K562 (cell line): ENCODE data around the gene LDLRAD3. TPM values are rescaled to one million over a fixed set of nuclear protein-coding genes. Genes with fewer than 3 reads are reported as not detected.
A peak's percentile ranks its signal among the peaks of the same experiment; 100 is the strongest.

Source experiments
- ATAC-seq: fragments of 200-7000 bp; cut with Tn5 transposase; 3 replicates; pipeline ENCODE4 v1.9.1; 2020; ENCODE audit warnings: moderate library complexity
- BruUV-seq: library from RNA; stranded (reverse); fragments of 400-500 nt; replicated peaks from 2 replicates; lab custom pipeline; 2021; lab: Mats Ljungman, UMichigan
- CTCF ChIA-PET: fragments of 300-600 bp; formaldehyde crosslinking; extraction: SDS; loops from one replicate; lab custom pipeline; 2021; ENCODE audit warnings: low intra/inter-chr PET ratio; lab: Yijun Ruan, JAX
- POLR2A ChIA-PET: fragments of 300-600, 350-650 bp; sonication (Branson Sonifier 250); formaldehyde crosslinking; extraction: SDS; loops from one replicate; lab custom pipeline; 2021; ENCODE audit warnings: antibody characterized with exemption, inconsistent platforms; lab: Yijun Ruan, JAX
- DNase-seq, 4 experiments: peaks; one replicate each; pipeline versions ENCODE4 v3.0.0 to v3.0.0-alpha.2; 2011 to 2018; ENCODE audit warnings: low spot score in 3 of 4, mixed read lengths in 3 of 4; ENCODE audit errors: extremely low read depth in 1 of 4
- FAIRE-seq: peaks from 2 replicates; lab custom pipeline; 2011; peaks lifted over from hg19 to GRCh38; lab: Jason Lieb, UNC
- H2AFZ ChIP-seq: 2 replicates; pipeline ENCODE4 v1.6.0; 2011; ENCODE audit warnings: low read depth, low read length, control low read depth, inconsistent platforms
- H3K27ac ChIP-seq: fragments of 200-600 bp; 3 replicates; pipeline ENCODE4 v1.8.0; 2011; ENCODE audit warnings: low read depth, mild to moderate bottlenecking, control low read depth, inconsistent platforms, low read length, moderate library complexity, mixed read lengths; ENCODE audit errors: extremely low read depth
- H3K27me3 ChIP-seq, 2 experiments: fragments of 300-600 bp in 1 of 2; 2 replicates in 1 of 2; 3 replicates in 1 of 2; pipeline versions ENCODE4 v1.6.0 to v1.8.0; 2011; ENCODE audit warnings: inconsistent platforms in 2 of 2, low read length in 2 of 2, mild to moderate bottlenecking in 1 of 2, mixed read lengths in 1 of 2, moderate library complexity in 1 of 2; ENCODE audit not compliant: control insufficient read depth in 2 of 2, insufficient read depth in 2 of 2
- H3K36me3 ChIP-seq: fragments of 300-600 bp; 3 replicates; pipeline ENCODE4 v1.8.0; 2011; ENCODE audit warnings: mild to moderate bottlenecking, low read length, inconsistent platforms; ENCODE audit not compliant: control insufficient read depth, insufficient read depth
- H3K4me1 ChIP-seq, 2 experiments: fragments of 200-600 bp in 1 of 2; replicated peaks in 1 of 2; 2 replicates in 1 of 2; 3 replicates in 1 of 2; pipeline versions ENCODE4 v1.5.1 to v1.8.0; 2011; ENCODE audit warnings: inconsistent platforms in 2 of 2, low read length in 2 of 2, mild to moderate bottlenecking in 1 of 2, mixed read lengths in 1 of 2, moderate library complexity in 1 of 2; ENCODE audit not compliant: control insufficient read depth in 2 of 2, insufficient read depth in 2 of 2
- H3K4me2 ChIP-seq: 2 replicates; pipeline ENCODE4 v1.6.1; 2011; ENCODE audit warnings: low read length, control low read depth, inconsistent platforms, mixed read lengths; ENCODE audit not compliant: insufficient read depth
- H3K4me3 ChIP-seq: fragments of 200-600 bp; sonication (generic), shearing (Covaris generic); 2 replicates; pipeline ENCODE4 v1.5.1; 2016; ENCODE audit warnings: control low read depth, inconsistent platforms
- H3K79me2 ChIP-seq: fragments of 200-600 bp; 3 replicates; pipeline ENCODE4 v1.8.0; 2011; ENCODE audit warnings: low read length, inconsistent platforms; ENCODE audit not compliant: control insufficient read depth, insufficient read depth
- H3K9ac ChIP-seq, 2 experiments: 2 replicates each; pipeline versions ENCODE4 v1.6.0 to v1.6.1; 2011; ENCODE audit warnings: low read depth in 2 of 2, low read length in 2 of 2, control low read depth in 1 of 2, inconsistent platforms in 1 of 2, mild to moderate bottlenecking in 1 of 2, mixed read lengths in 1 of 2; ENCODE audit not compliant: insufficient read depth in 1 of 2
- H3K9me1 ChIP-seq: one replicate; pipeline ENCODE4 v1.6.0; 2011; ENCODE audit warnings: inconsistent platforms, mild to moderate bottlenecking, low read length, moderate library complexity; ENCODE audit not compliant: control insufficient read depth, insufficient read depth
- H3K9me3 ChIP-seq: replicated peaks from 2 replicates; pipeline ENCODE4 v1.5.1; 2011; ENCODE audit warnings: low read depth, low read length, inconsistent platforms; ENCODE audit not compliant: control insufficient read depth, insufficient read depth
- H4K20me1 ChIP-seq: replicated peaks from 2 replicates; pipeline ENCODE4 v1.6.1; 2011; ENCODE audit warnings: low read length, inconsistent platforms, mixed read lengths; ENCODE audit not compliant: control insufficient read depth, insufficient read depth
- ATF6 ChIP-seq: sonication (generic); formaldehyde crosslinking; IDR thresholded peaks from 2 replicates; pipeline ENCODE4 v1.4.0; 2020; ENCODE audit warnings: mild to moderate bottlenecking, missing genetic modification reagents
- CBX1 ChIP-seq: sonication (generic); IDR thresholded peaks from 2 replicates; pipeline ENCODE4 v1.6.1; 2016; ENCODE audit warnings: antibody characterized with exemption, low read depth, mild to moderate bottlenecking
- DIDO1 ChIP-seq: fragments of 450-650 bp; IDR thresholded peaks from 2 replicates; pipeline ENCODE4 v1.6.1; 2016; ENCODE audit warnings: low read depth, missing biosample characterization, missing genetic modification characterization
- HMG20A ChIP-seq: fragments of 450-650 bp; formaldehyde crosslinking; conservative IDR thresholded peaks from 2 replicates; pipeline ENCODE4 v1.4.0; 2020; ENCODE audit warnings: mild to moderate bottlenecking, mixed read lengths
- POLR3G ChIP-seq: IDR thresholded peaks from 2 replicates; pipeline ENCODE4 v1.6.1; 2011; ENCODE audit not compliant: insufficient read length, insufficient replicate concordance; ENCODE audit errors: extremely low read depth
- SIRT6 ChIP-seq: IDR thresholded peaks from one replicate; pipeline ENCODE4 v1.6.1; 2012; ENCODE audit warnings: low read depth, mild to moderate bottlenecking, control low read depth, inconsistent platforms, low read length, moderate library complexity
- TGIF2 ChIP-seq: sonication (generic); formaldehyde crosslinking; IDR thresholded peaks from 2 replicates; pipeline ENCODE4 v1.8.1; 2022; ENCODE audit warnings: mild to moderate bottlenecking, missing genetic modification reagents, moderate library complexity
- WGBS: fragments of 100-300 bp; shearing (Covaris generic); methylation state at CpG from one replicate; pipeline ENCODE4 v1.1.6; 2016; ENCODE audit warnings: low coverage, mixed read lengths; ENCODE audit not compliant: insufficient coverage; ENCODE audit errors: missing lambda C conversion rate; 5-methylcytosine and 5-hydroxymethylcytosine counted together
- in situ Hi-C: fragments of 300-500 bp; cut with MboI; formaldehyde crosslinking; loops from 4 replicates; pipeline ENCODE4 v1.15.0; 2018; ENCODE audit warnings: inconsistent platforms, mixed read lengths
- intact Hi-C: fragments of 100-400 bp; cut with micrococcal nuclease; formaldehyde crosslinking; loops from 2 replicates; pipeline ENCODE4 v1.14.2; 2022
- polyA plus RNA-seq, 8 experiments: library from polyadenylated mRNA; depleted of rRNA in 4 of 8; stranded (reverse) in 5 of 8; unstranded in 3 of 8; fragments of >200 nt; fragmentation: Nextera tagmentation in 2 of 8; fragmentation: Illumina TruSeq in 1 of 8; extraction: Ambion mirVana in 2 of 8; extraction: Trizol in 1 of 8; gene quantifications; 2 replicates each; pipeline versions ENCODE4 v1.2.1 to v1.2.3, GENCODE V29; 2011 to 2014; ENCODE audit warnings: inconsistent platforms in 1 of 8, missing spikeins in 1 of 8
- total RNA-seq, 7 experiments: library from RNA; depleted of rRNA in 6 of 7; stranded (reverse); fragments of >200 nt in 6 of 7; fragmentation: Illumina TruSeq in 2 of 7; extraction: Trizol in 2 of 7; gene quantifications; 2 replicates each; pipeline versions ENCODE4 v1.2.1 to v1.2.3, GENCODE V29; 2011 to 2021; ENCODE audit warnings: low replicate concordance in 1 of 7

LDLRAD3 gene
- total and polyA plus RNA-seq, 9 of the 15 experiments (the other 6 are each of a cell fraction or from before 2014, with no cell fraction given), result 0.73 to 7.2 (median 3.5) TPM

GRCh38 chr11:36122671-36123070, 178.8 kb downstream of the LDLRAD3 start:
- POLR2A ChIA-PET, result interaction anchor here (0.5 kb wide), 1 partner anchor 716 kb away, joined by 3 read pairs; no protein-coding TSS in a partner anchor
- 35% methylated on average over 2 of the region's 2 CpGs for WGBS
- no peaks in the 10 kb centered on the region for H3K9me3 ChIP-seq
- in situ Hi-C loops, result no loop called here
- FAIRE-seq (peak; percentile 15), ATAC-seq (no peak), DNase-seq (no peak)
- CTCF ChIA-PET, result no interaction called here
- H3K27me3 ChIP-seq, result no peaks in the 10 kb centered on the region
- no peak overlapping the region for H3K27ac ChIP-seq
- no peak overlapping the region for H3K4me2 ChIP-seq
- no peaks in the 10 kb centered on the region for H3K9me1 ChIP-seq
- peaks cover 11 to 31% of the 10 kb centered on the region in 2 experiments; a peak in 4 of 5 replicates for H3K4me1 ChIP-seq
- H4K20me1 ChIP-seq, result no peaks in the 10 kb centered on the region
- no peaks in the 10 kb centered on the region for H3K36me3 ChIP-seq
- no peak overlapping the region for H3K4me3 ChIP-seq
- TF ChIP-seq TGIF2 (CRISPR knock-in tag), result no peak
- no peak for TF ChIP-seq POLR3G
- TF ChIP-seq DIDO1, result no peak
- no peak for TF ChIP-seq ATF6 (CRISPR knock-in tag)
- TF ChIP-seq SIRT6, result no peak
- TF ChIP-seq CBX1, result no peak
- TF ChIP-seq HMG20A (CRISPR knock-in tag), result no peak
- TF ChIP-seq, all 486 proteins: peak for 0
- intact Hi-C loops, result no loop called here
- no peaks in the 10 kb centered on the region for H3K79me2 ChIP-seq
- H3K9ac ChIP-seq, result no peak overlapping the region
- no TSS peak for BruUV-seq
- no peak overlapping the region for H2AFZ ChIP-seq
